Liver (tissue), 3 donors: Measurements from ENCODE around the gene LDAH.

Experiments used
- ATF3 ChIP-seq: IDR thresholded peaks from 2 replicates; pipeline ENCODE4 v1.6.1; 2016; ENCODE audit warnings: antibody characterized with exemption
- CTCF ChIP-seq: fragments of 150-350 bp; IDR thresholded peaks from 2 replicates; pipeline ENCODE4 v1.5.1; 2017; ENCODE audit warnings: improper control_type of control experiment, low read depth, low read length; ENCODE audit not compliant: missing input control
- EGR1 ChIP-seq, 2 donors: IDR thresholded peaks; 2 replicates each; pipeline ENCODE4 v1.6.1; 2016 to 2018; ENCODE audit warnings: antibody characterized with exemption in 2 of 2, low read depth in 2 of 2
- FOXA1 ChIP-seq: IDR thresholded peaks from 2 replicates; pipeline ENCODE4 v1.6.1; 2016; ENCODE audit warnings: antibody characterized with exemption
- FOXA2 ChIP-seq: IDR thresholded peaks from 2 replicates; pipeline ENCODE4 v1.6.1; 2016; ENCODE audit warnings: antibody characterized with exemption
- GABPA ChIP-seq, 2 donors: IDR thresholded peaks in 1 of 2; conservative IDR thresholded peaks in 1 of 2; 2 replicates each; pipeline ENCODE4 v1.6.1; 2016; ENCODE audit warnings: antibody characterized with exemption in 2 of 2, mild to moderate bottlenecking in 1 of 2, moderate library complexity in 1 of 2
- HNF4G ChIP-seq: IDR thresholded peaks from 2 replicates; pipeline ENCODE4 v1.6.1; 2016; ENCODE audit warnings: antibody characterized with exemption
- MAX ChIP-seq: IDR thresholded peaks from 2 replicates; pipeline ENCODE4 v1.6.1; 2016; ENCODE audit warnings: antibody characterized with exemption
- NR2F2 ChIP-seq: IDR thresholded peaks from 2 replicates; pipeline ENCODE4 v1.6.1; 2016; ENCODE audit warnings: antibody characterized with exemption
- RAD21 ChIP-seq, 2 donors: IDR thresholded peaks; 2 replicates each; pipeline ENCODE4 v1.6.1; 2016; ENCODE audit warnings: antibody characterized with exemption in 2 of 2, mild to moderate bottlenecking in 2 of 2
- SP1 ChIP-seq: IDR thresholded peaks from 2 replicates; pipeline ENCODE4 v1.6.1; 2018; ENCODE audit warnings: antibody characterized with exemption, mild to moderate bottlenecking
- TAF1 ChIP-seq: conservative IDR thresholded peaks from 2 replicates; pipeline ENCODE4 v1.6.1; 2016; ENCODE audit warnings: antibody characterized with exemption, mild to moderate bottlenecking
- YY1 ChIP-seq: IDR thresholded peaks from 2 replicates; pipeline ENCODE4 v1.6.1; 2016; ENCODE audit warnings: antibody characterized with exemption, mild to moderate bottlenecking
- donor health status: healthy.
- donor health status: healthy.

GRCh38 chr2:20725782-20726181 lies 97.1 kb downstream of the LDAH start:
- no peak for TF ChIP-seq CTCF
- no peak for TF ChIP-seq RAD21 (IDR thresholded peaks at IDR 0.05)
- TF ChIP-seq ATF3 = no peak
- no peak for TF ChIP-seq FOXA2
- TF ChIP-seq FOXA1 = no peak
- no peak for TF ChIP-seq YY1
- no peak for TF ChIP-seq HNF4G
- no peak for TF ChIP-seq MAX
- no peak for TF ChIP-seq NR2F2
- TF ChIP-seq GABPA (IDR thresholded peaks at IDR 0.05 in 1 of 2, conservative IDR thresholded peaks at IDR 0.05 in 1 of 2) = no peak
- TF ChIP-seq SP1 = no peak
- TF ChIP-seq TAF1 = no peak
- TF ChIP-seq EGR1 (IDR thresholded peaks at IDR 0.05; ENCODE audit: low read depth in 2 of 2) = no peak
